Loucy (cell line): Measurements from ENCODE around the gene PDIA6.

Experiments used
- H2AFZ ChIP-seq: fragments of 200-600 bp; sonication (generic); 2 replicates; pipeline ENCODE4 v1.6.0; 2016; ENCODE audit warnings: antibody characterized with exemption, mild to moderate bottlenecking, low read length, moderate library complexity
- H3F3A ChIP-seq: fragments of 200-600 bp; 2 replicates; pipeline ENCODE4 v1.6.0; 2016; ENCODE audit warnings: antibody characterized with exemption, low read depth, mild to moderate bottlenecking
- H3K27me3 ChIP-seq: fragments of 200-600 bp; sonication (generic); 2 replicates; pipeline ENCODE4 v1.6.1; 2014; ENCODE audit warnings: low read length, mild to moderate bottlenecking; ENCODE audit not compliant: insufficient read depth, poor library complexity, severe bottlenecking
- H3K36me3 ChIP-seq: fragments of 200-600 bp; sonication (generic); 2 replicates; pipeline ENCODE4 v1.6.1; 2016; ENCODE audit warnings: low read length; ENCODE audit not compliant: insufficient read depth
- H3K4me1 ChIP-seq: fragments of 200-600 bp; sonication (generic); 2 replicates; pipeline ENCODE4 v1.5.1; 2014; ENCODE audit warnings: low read length, mild to moderate bottlenecking; ENCODE audit not compliant: insufficient read depth, poor library complexity, severe bottlenecking
- H3K4me2 ChIP-seq: fragments of 200-600 bp; sonication (generic); 2 replicates; pipeline ENCODE4 v1.6.0; 2014; ENCODE audit warnings: antibody characterized with exemption, low read length, low read depth, mild to moderate bottlenecking; ENCODE audit not compliant: poor library complexity, severe bottlenecking
- H3K4me3 ChIP-seq: fragments of 200-600 bp; sonication (generic); 2 replicates; pipeline ENCODE4 v1.5.1; 2014; ENCODE audit warnings: low read length, mild to moderate bottlenecking, mixed read lengths; ENCODE audit not compliant: poor library complexity, severe bottlenecking
- H3K79me2 ChIP-seq: fragments of 200-600 bp; sonication (generic); 2 replicates; pipeline ENCODE4 v1.6.1; 2014; ENCODE audit warnings: low read length; ENCODE audit not compliant: insufficient read depth
- H3K9ac ChIP-seq: fragments of 200-600 bp; sonication (generic); 2 replicates; pipeline ENCODE4 v1.6.0; 2014; ENCODE audit warnings: mild to moderate bottlenecking, low read depth, low read length, moderate library complexity; ENCODE audit not compliant: poor library complexity, severe bottlenecking
- H3K9me2 ChIP-seq: fragments of 200-600 bp; sonication (generic); replicated peaks from 2 replicates; pipeline ENCODE4 v1.6.1; 2016; ENCODE audit warnings: low read depth, low read length, mixed read lengths
- H3K9me3 ChIP-seq: fragments of 200-600 bp; sonication (generic); 2 replicates; pipeline ENCODE4 v1.6.1; 2014; ENCODE audit warnings: mild to moderate bottlenecking, antibody characterized with exemption, low read length, low read depth; ENCODE audit not compliant: insufficient read depth
- H4K20me1 ChIP-seq: fragments of 200-600 bp; sonication (generic); 2 replicates; pipeline ENCODE4 v1.6.0; 2014; ENCODE audit warnings: antibody characterized with exemption, low read length, mild to moderate bottlenecking; ENCODE audit not compliant: insufficient read depth, poor library complexity, severe bottlenecking
- CTCF ChIP-seq: fragments of 200-600 bp; sonication (generic); conservative IDR thresholded peaks from 2 replicates; pipeline ENCODE4 v1.5.1; 2014; ENCODE audit warnings: mild to moderate bottlenecking, antibody characterized with exemption, low read length
- EZH2phosphoT487 ChIP-seq: fragments of 200-600 bp; IDR thresholded peaks from 2 replicates; pipeline ENCODE4 v1.6.1; 2018; ENCODE audit warnings: antibody characterized with exemption, mild to moderate bottlenecking, moderate library complexity, borderline replicate concordance

Gene PDIA6

GRCh38 chr2:10750610-10751009 is 62.0 kb downstream of the PDIA6 start:
- TF ChIP-seq CTCF (no peak), EZH2phosphoT487 (no peak)
- Histone ChIP-seq H3K79me2 (no peaks in the 10 kb centered on the region), H3K4me1 (no peaks in the 10 kb centered on the region), H3K9ac (no peak overlapping the region), H3K9me2 (no peaks in the 10 kb centered on the region), H3K9me3 (no peaks in the 10 kb centered on the region), H4K20me1 (no peaks in the 10 kb centered on the region), H3K36me3 (no peaks in the 10 kb centered on the region), H3K4me3 (no peak overlapping the region), H2AFZ (no peak overlapping the region), H3F3A (no peaks in the 10 kb centered on the region), H3K4me2 (no peak overlapping the region), H3K27me3 (no peaks in the 10 kb centered on the region)

GRCh38 chr2:10742666-10743065 is 69.9 kb downstream of the PDIA6 start:
- Histone ChIP-seq H3K9ac (no peak overlapping the region), H3F3A (no peaks in the 10 kb centered on the region), H4K20me1 (no peaks in the 10 kb centered on the region), H3K36me3 (no peaks in the 10 kb centered on the region), H3K4me3 (no peak overlapping the region), H3K9me2 (no peaks in the 10 kb centered on the region), H3K79me2 (no peaks in the 10 kb centered on the region), H3K27me3 (no peaks in the 10 kb centered on the region), H3K4me1 (no peaks in the 10 kb centered on the region), H2AFZ (no peak overlapping the region), H3K4me2 (no peak overlapping the region), H3K9me3 (no peaks in the 10 kb centered on the region)
- TF ChIP-seq CTCF, result no peak
- no peak for TF ChIP-seq EZH2phosphoT487

GRCh38 chr2:10741139-10741538 is 71.4 kb downstream of the PDIA6 start:
- H3K9me2 ChIP-seq, result no peaks in the 10 kb centered on the region
- H3K79me2 ChIP-seq, result no peaks in the 10 kb centered on the region
- H4K20me1 ChIP-seq, result no peaks in the 10 kb centered on the region
- no peaks in the 10 kb centered on the region for H3K4me1 ChIP-seq
- H2AFZ ChIP-seq, result no peak overlapping the region
- H3K9ac ChIP-seq, result no peak overlapping the region
- H3K27me3 ChIP-seq, result no peaks in the 10 kb centered on the region
- no peaks in the 10 kb centered on the region for H3F3A ChIP-seq
- TF ChIP-seq CTCF, result no peak
- no peak for TF ChIP-seq EZH2phosphoT487
- H3K9me3 ChIP-seq, result no peaks in the 10 kb centered on the region
- no peaks in the 10 kb centered on the region for H3K36me3 ChIP-seq
- no peak overlapping the region for H3K4me3 ChIP-seq
- no peak overlapping the region for H3K4me2 ChIP-seq
